Activated CD8-positive, alpha-beta T cell treated with anti-CD3 and anti-CD28 coated beads, Interleukin-2, amount 10 ng/mL, durations not matched to agents 7 days and 5 days (primary cell): ENCODE measurements around the gene CMYA5. TPM values are rescaled to one million over a fixed set of nuclear protein-coding genes. Genes with fewer than 3 reads are reported as not detected.
A peak's percentile ranks its signal among the peaks of the same experiment; 100 is the strongest.

ENCODE experiments used
- ATAC-seq: fragments of 150-1000 bp; cut with Tn5 transposase; one replicate; pipeline ENCODE4 v1.10.0; 2021; ENCODE audit warnings: moderate library complexity
- CTCF ChIA-PET: fragments of 350-600 bp; sonication (Branson Sonifier 250); formaldehyde crosslinking; loops from one replicate; lab custom pipeline; 2021; ENCODE audit warnings: antibody characterized with exemption; lab: Charles Lee
- POLR2A ChIA-PET: fragments of 350-600 bp; sonication (Branson Sonifier 250); formaldehyde crosslinking; loops from one replicate; lab custom pipeline; 2021; ENCODE audit warnings: antibody characterized with exemption; lab: Charles Lee
- DNase-seq: peaks from one replicate; pipeline ENCODE4 v3.0.0-alpha.2; 2020
- H3K27ac Mint-ChIP-seq: one replicate; pipeline ENCODE4 v1.8.0; 2021; ENCODE audit warnings: mild to moderate bottlenecking, mixed read lengths
- H3K27me3 Mint-ChIP-seq: one replicate; pipeline ENCODE4 v1.8.0; 2021; ENCODE audit warnings: low read depth, mixed read lengths
- H3K36me3 Mint-ChIP-seq: one replicate; pipeline ENCODE4 v1.8.0; 2021; ENCODE audit warnings: low read depth, mixed read lengths
- H3K4me1 Mint-ChIP-seq: one replicate; pipeline ENCODE4 v1.8.0; 2021; ENCODE audit warnings: low read depth, mixed read lengths
- H3K4me3 Mint-ChIP-seq: one replicate; pipeline ENCODE4 v1.8.0; 2021; ENCODE audit warnings: mild to moderate bottlenecking, mixed read lengths
- H3K9me3 Mint-ChIP-seq: one replicate; pipeline ENCODE4 v1.8.0; 2022; ENCODE audit warnings: mixed read lengths; ENCODE audit not compliant: insufficient read depth
- total RNA-seq, 2 experiments: library from RNA; stranded (reverse); gene quantifications; one replicate each; pipeline ENCODE4 v1.2.3, GENCODE V29; 2021

CMYA5 gene
- total RNA-seq, 2 experiments from 2014 or later, result 0.18 to 0.40 TPM

DNA sequence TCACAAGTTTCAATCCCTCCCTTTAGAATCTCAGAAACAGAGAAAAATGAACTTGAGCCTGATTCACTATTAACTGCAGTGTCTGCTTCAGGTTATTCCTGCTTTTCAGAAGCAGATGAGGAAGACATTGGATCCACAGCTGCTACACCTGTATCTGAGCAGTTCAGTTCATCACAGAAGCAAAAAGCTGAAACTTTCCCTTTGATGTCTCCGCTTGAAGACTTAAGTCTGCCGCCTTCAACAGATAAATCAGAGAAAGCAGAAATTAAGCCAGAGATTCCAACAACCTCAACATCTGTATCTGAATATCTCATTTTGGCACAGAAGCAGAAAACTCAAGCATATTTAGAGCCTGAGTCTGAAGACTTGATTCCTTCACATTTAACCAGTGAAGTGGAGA is 42.1 kb downstream of the CMYA5 start:
- peaks cover 59% of the 10 kb centered on the region for H3K27me3 Mint-ChIP-seq

GRCh38 chr5:79736528-79737514 is 47.2 kb downstream of the CMYA5 start:
- H3K36me3 Mint-ChIP-seq, result peaks cover 40% of the 10 kb centered on the region
- peaks cover 37% of the 10 kb centered on the region for H3K27me3 Mint-ChIP-seq
- CTCF ChIA-PET, result interaction anchor here (1.0 kb wide), 2 partner anchors 127 to 142 kb away, joined by 3 read pairs; no protein-coding TSS in a partner anchor
- POLR2A ChIA-PET, result interaction anchor here (0.6 to 1.3 kb wide), 2 partner anchors 15 to 253 kb away, joined by 3 to 4 read pairs; no protein-coding TSS in a partner anchor
- peak overlapping the region; percentile 65 for H3K4me3 Mint-ChIP-seq
- DNase-seq (peak; percentile 57), ATAC-seq (peak; percentile 83)
- H3K27ac Mint-ChIP-seq, result peak overlapping the region; percentile 88
- H3K9me3 Mint-ChIP-seq, result peaks cover 13% of the 10 kb centered on the region
- H3K4me1 Mint-ChIP-seq, result peaks cover 67% of the 10 kb centered on the region

More for the DNA sequence above, 42.1 kb downstream of the CMYA5 start:
- Mint-ChIP-seq H3K27ac (no peak overlapping the region), H3K4me1 (peaks cover 82% of the 10 kb centered on the region), H3K36me3 (peaks cover 38% of the 10 kb centered on the region), H3K4me3 (no peak overlapping the region), H3K9me3 (peaks cover 12% of the 10 kb centered on the region)
- CTCF ChIA-PET, result no interaction called here
- ATAC-seq, result no peak
- no peak for DNase-seq
- POLR2A ChIA-PET, result no interaction called here

GRCh38 chr5:79738349-79738748 is 48.7 kb downstream of the CMYA5 start:
- ChIA-PET POLR2A (no interaction called here), CTCF (interaction anchor here (1.8 kb wide), 1 partner anchor 35 kb away, joined by 4 read pairs; no protein-coding TSS in a partner anchor)
- Mint-ChIP-seq H3K36me3 (peaks cover 37% of the 10 kb centered on the region), H3K27ac (no peak overlapping the region), H3K4me1 (peaks cover 52% of the 10 kb centered on the region), H3K27me3 (peaks cover 28% of the 10 kb centered on the region), H3K9me3 (peaks cover 13% of the 10 kb centered on the region), H3K4me3 (no peak overlapping the region)
- DNase-seq (no peak), ATAC-seq (no peak)

GRCh38 chr5:79742549-79743136 is 53.0 kb downstream of the CMYA5 start:
- ChIA-PET CTCF (no interaction called here), POLR2A (no interaction called here)
- DNase-seq (no peak), ATAC-seq (no peak)
- Mint-ChIP-seq H3K4me3 (no peak overlapping the region), H3K27me3 (peaks cover 21% of the 10 kb centered on the region), H3K27ac (no peak overlapping the region), H3K9me3 (peaks cover 5% of the 10 kb centered on the region), H3K4me1 (peaks cover 14% of the 10 kb centered on the region), H3K36me3 (peaks cover 14% of the 10 kb centered on the region)

DNA sequence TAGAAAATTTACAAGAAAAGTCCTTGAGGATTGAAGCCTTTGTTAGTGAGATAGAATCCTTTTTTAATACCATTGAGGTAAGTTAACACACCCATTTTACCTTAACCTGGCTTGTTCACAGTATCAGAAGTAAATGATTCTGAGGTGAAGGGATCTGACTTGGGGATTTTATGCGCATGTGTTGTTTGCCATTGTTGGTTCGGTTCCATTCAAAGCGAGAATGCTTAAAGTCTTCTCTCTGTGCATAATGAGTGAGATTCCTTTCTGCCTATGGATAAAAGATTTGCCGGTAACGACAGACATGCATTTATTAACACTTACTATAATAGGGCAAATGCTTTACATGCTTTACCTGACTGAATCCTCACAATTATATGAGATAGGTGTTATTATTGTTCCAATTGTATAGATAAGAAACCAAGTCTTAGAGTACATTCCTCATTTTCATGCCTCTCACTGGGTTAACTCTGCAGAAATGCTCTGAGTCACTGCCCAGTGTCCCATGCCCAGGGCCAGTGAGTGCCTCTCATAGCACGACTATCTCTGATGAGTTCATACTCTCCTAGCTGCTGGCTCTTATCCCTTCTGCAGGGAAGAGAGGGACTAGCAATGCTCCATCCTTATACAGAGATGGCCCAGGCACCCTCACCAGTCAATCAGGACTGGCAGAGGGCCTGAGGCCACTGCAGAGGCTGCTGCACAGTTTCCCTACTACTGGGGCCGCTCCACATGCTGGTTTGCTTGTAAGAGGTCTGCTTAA is 54.4 kb downstream of the CMYA5 start:
- H3K36me3 Mint-ChIP-seq, result no peaks in the 10 kb centered on the region
- ATAC-seq, result no peak
- H3K27me3 Mint-ChIP-seq, result peaks cover 17% of the 10 kb centered on the region
- no peak overlapping the region for H3K27ac Mint-ChIP-seq
- no peak for DNase-seq
- CTCF ChIA-PET, result no interaction called here
- H3K4me1 Mint-ChIP-seq, result peaks cover 2% of the 10 kb centered on the region
- no peaks in the 10 kb centered on the region for H3K9me3 Mint-ChIP-seq
- no peak overlapping the region for H3K4me3 Mint-ChIP-seq
- POLR2A ChIA-PET, result no interaction called here

DNA sequence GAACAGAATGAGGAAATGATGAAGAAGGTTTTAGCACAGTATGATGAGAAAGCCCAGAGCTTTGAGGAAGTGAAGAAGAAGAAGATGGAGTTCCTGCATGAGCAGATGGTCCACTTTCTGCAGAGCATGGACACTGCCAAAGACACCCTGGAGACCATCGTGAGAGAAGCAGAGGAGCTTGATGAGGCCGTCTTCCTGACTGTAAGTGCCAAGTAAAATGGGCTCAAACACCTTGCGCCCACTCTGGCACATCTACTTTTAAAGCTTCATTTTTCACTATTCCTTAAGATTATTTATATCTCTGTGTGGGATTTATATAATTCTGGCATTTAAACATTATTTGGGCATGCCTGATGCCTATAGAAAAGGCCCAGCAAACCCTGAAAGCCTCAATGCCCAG is 55.6 kb downstream of the CMYA5 start:
- Mint-ChIP-seq H3K4me1 (peaks cover 4% of the 10 kb centered on the region), H3K36me3 (no peaks in the 10 kb centered on the region), H3K27ac (no peak overlapping the region), H3K4me3 (no peak overlapping the region), H3K9me3 (no peaks in the 10 kb centered on the region), H3K27me3 (peaks cover 22% of the 10 kb centered on the region)
- ChIA-PET POLR2A (no interaction called here), CTCF (no interaction called here)
- ATAC-seq (no peak), DNase-seq (no peak)

- no peaks in the 10 kb centered on the region for H3K36me3 Mint-ChIP-seq
- peaks cover 32% of the 10 kb centered on the region for H3K27me3 Mint-ChIP-seq
- no peak overlapping the region for H3K4me3 Mint-ChIP-seq
- H3K4me1 Mint-ChIP-seq, result peaks cover 4% of the 10 kb centered on the region
- no peaks in the 10 kb centered on the region for H3K9me3 Mint-ChIP-seq
- ChIA-PET POLR2A (no interaction called here), CTCF (no interaction called here)
- DNase-seq (no peak), ATAC-seq (no peak)
- H3K27ac Mint-ChIP-seq, result no peak overlapping the region
Observed at GRCh38 chr5:79746642-79747569, 57.3 kb downstream of the CMYA5 start.

DNA sequence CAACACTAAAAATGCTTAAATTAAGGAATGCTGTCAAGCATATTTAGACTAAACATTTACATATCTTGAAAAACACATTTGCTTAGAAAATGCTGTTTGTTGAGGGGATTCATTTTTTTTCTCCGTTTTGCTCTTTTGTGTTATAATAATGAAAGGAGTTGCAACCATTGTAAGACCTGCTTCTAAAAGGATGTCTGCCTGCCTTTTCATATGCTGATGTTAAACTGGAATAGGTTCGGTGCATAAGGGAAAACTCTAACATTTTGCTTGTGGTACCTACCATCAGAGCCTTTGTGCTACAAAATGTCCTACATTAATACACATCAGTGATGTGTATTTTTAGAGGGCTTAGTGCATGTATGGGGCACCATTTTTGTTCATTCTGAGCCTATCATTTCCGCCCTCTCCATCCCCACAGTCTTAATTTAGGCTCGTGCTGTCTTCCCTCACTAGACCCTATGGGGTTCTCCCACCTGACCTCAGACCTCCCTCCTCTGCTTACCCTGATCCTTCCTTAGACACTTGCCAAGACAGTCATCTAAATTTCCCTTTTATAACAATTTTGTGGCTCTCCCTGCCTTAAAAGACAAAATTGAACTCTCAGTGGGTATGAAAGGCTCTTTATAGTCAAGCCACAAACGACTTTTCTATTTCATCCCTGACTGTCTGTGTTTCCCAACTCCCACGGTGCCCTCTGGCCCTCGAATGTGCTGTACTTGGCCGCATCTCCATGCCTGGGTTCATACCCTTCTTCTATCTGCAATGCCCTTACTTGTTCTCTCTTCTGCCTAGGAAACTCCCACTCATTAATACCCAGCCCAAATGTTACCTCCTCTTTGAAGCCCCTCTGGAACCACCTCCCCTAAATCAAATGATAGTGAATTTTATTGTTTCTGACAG is 61.2 kb downstream of the CMYA5 start:
- POLR2A ChIA-PET, result no interaction called here
- CTCF ChIA-PET, result no interaction called here
- H3K4me3 Mint-ChIP-seq, result no peak overlapping the region

GRCh38 chr5:79753092-79753491 is 63.5 kb downstream of the CMYA5 start:
- POLR2A ChIA-PET, result no interaction called here
- ATAC-seq (no peak), DNase-seq (no peak)
- H3K36me3 Mint-ChIP-seq, result no peaks in the 10 kb centered on the region
- H3K4me3 Mint-ChIP-seq, result no peak overlapping the region
- peaks cover 18% of the 10 kb centered on the region for H3K27me3 Mint-ChIP-seq
- CTCF ChIA-PET, result interaction anchor here (1.2 kb wide), 1 partner anchor 105 kb away, joined by 3 read pairs; no protein-coding TSS in a partner anchor
- H3K27ac Mint-ChIP-seq, result no peak overlapping the region
- H3K4me1 Mint-ChIP-seq, result peaks cover 27% of the 10 kb centered on the region
- no peaks in the 10 kb centered on the region for H3K9me3 Mint-ChIP-seq

More for the DNA sequence above, 61.2 kb downstream of the CMYA5 start:
- Mint-ChIP-seq H3K4me1 (peaks cover 16% of the 10 kb centered on the region), H3K27me3 (peaks cover 24% of the 10 kb centered on the region), H3K9me3 (no peaks in the 10 kb centered on the region), H3K36me3 (no peaks in the 10 kb centered on the region), H3K27ac (no peak overlapping the region)
- ATAC-seq (no peak), DNase-seq (no peak)
